ENCODE data around the gene GALNTL6. TPM values are rescaled to one million over a fixed set of nuclear protein-coding genes. Genes with fewer than 3 reads are reported as not detected.

GALNTL6 gene
- total and polyA plus RNA-seq, 3 donors from 2014 or later = 2.9 to 6.2 (median 4.9) TPM

- no peak for TF ChIP-seq CTCF (IDR thresholded peaks at IDR 0.05)
- TF ChIP-seq POLR2A (IDR thresholded peaks at IDR 0.05) = no peak
- no peak overlapping the region for H3K4me3 ChIP-seq
- no peak overlapping the region for H3K27ac ChIP-seq
- no peak for DNase-seq
- no peaks in the 10 kb centered on the region for H3K9me3 ChIP-seq
- WGBS, 2 donors = 93 to 98% methylated on average over 4 of the region's 4 CpGs
- H3K36me3 ChIP-seq (ENCODE audit: low read depth, missing control alignments) = no peaks in the 10 kb centered on the region
- no peaks in the 10 kb centered on the region for H3K27me3 ChIP-seq
- H3K4me1 ChIP-seq = no peaks in the 10 kb centered on the region
- intact Hi-C loops (cut with DNase I; ENCODE audit: low total_unique reads) = no loop called here
Measured at GRCh38 chr4:172554588-172554987, 741.4 kb downstream of the GALNTL6 start.

- intact Hi-C loops (cut with DNase I; ENCODE audit: low total_unique reads) = no loop called here
- no peaks in the 10 kb centered on the region for H3K36me3 ChIP-seq (ENCODE audit: low read depth, missing control alignments)
- H3K9me3 ChIP-seq = no peaks in the 10 kb centered on the region
- H3K4me3 ChIP-seq = no peak overlapping the region
- TF ChIP-seq CTCF (IDR thresholded peaks at IDR 0.05) = no peak
- TF ChIP-seq POLR2A (IDR thresholded peaks at IDR 0.05) = no peak
- no peaks in the 10 kb centered on the region for H3K4me1 ChIP-seq
- no peak overlapping the region for H3K27ac ChIP-seq
- DNase-seq = no peak
- WGBS, 2 donors = 82 to 85% methylated on average over 2 of the region's 2 CpGs
- H3K27me3 ChIP-seq = no peaks in the 10 kb centered on the region
Measured at GRCh38 chr4:172555725-172556124, 742.5 kb downstream of the GALNTL6 start.

GRCh38 chr4:172573899-172574298, 760.7 kb downstream of the GALNTL6 start:
- Histone ChIP-seq H3K27me3 (no peaks in the 10 kb centered on the region), H3K9me3 (no peaks in the 10 kb centered on the region), H3K27ac (no peak overlapping the region), H3K36me3 (ENCODE audit: low read depth, missing control alignments) (no peaks in the 10 kb centered on the region), H3K4me3 (no peak overlapping the region), H3K4me1 (no peaks in the 10 kb centered on the region)
- no peak for DNase-seq
- intact Hi-C loops (cut with DNase I; ENCODE audit: low total_unique reads) = no loop called here
- WGBS, 2 donors = 49 to 74% methylated on average over 2 of the region's 2 CpGs
- no peak for TF ChIP-seq CTCF (IDR thresholded peaks at IDR 0.05)
- no peak for TF ChIP-seq POLR2A (IDR thresholded peaks at IDR 0.05)

- Histone ChIP-seq H3K27me3 (no peaks in the 10 kb centered on the region), H3K4me3 (no peak overlapping the region), H3K36me3 (ENCODE audit: low read depth, missing control alignments) (no peaks in the 10 kb centered on the region), H3K27ac (no peak overlapping the region), H3K9me3 (no peaks in the 10 kb centered on the region), H3K4me1 (no peaks in the 10 kb centered on the region)
- intact Hi-C loops (cut with DNase I; ENCODE audit: low total_unique reads) = no loop called here
- 76 to 86% methylated on average over 3 of the region's 3 CpGs for WGBS, 2 donors
- DNase-seq = no peak
- TF ChIP-seq POLR2A (IDR thresholded peaks at IDR 0.05) = no peak
- TF ChIP-seq CTCF (IDR thresholded peaks at IDR 0.05) = no peak
Measured at GRCh38 chr4:172578712-172579111, 765.5 kb downstream of the GALNTL6 start.

GRCh38 chr4:172584816-172585215, 771.6 kb downstream of the GALNTL6 start:
- intact Hi-C loops (cut with DNase I; ENCODE audit: low total_unique reads) = no loop called here
- DNase-seq = no peak
- 63 to 74% methylated on average over 2 of the region's 2 CpGs for WGBS, 2 donors
- H3K27ac ChIP-seq = no peak overlapping the region
- no peaks in the 10 kb centered on the region for H3K4me1 ChIP-seq
- no peaks in the 10 kb centered on the region for H3K9me3 ChIP-seq
- no peak overlapping the region for H3K4me3 ChIP-seq
- H3K27me3 ChIP-seq = no peaks in the 10 kb centered on the region
- no peaks in the 10 kb centered on the region for H3K36me3 ChIP-seq (ENCODE audit: low read depth, missing control alignments)
- TF ChIP-seq POLR2A (IDR thresholded peaks at IDR 0.05) (no peak), CTCF (IDR thresholded peaks at IDR 0.05) (no peak)

All from testis (tissue), 3 donors.